Stimulated activated effector memory CD8-positive, alpha-beta T cell treated with anti-CD3 and anti-CD28 coated beads, Interleukin-12 subunit alpha, Interleukin-12 subunit beta, amount 100 ng/mL, for 72 hours (primary cell): ENCODE data around the gene CAB39L.

Experiments used
- ATAC-seq: fragments of 150-1000 bp; cut with Tn5 transposase; 2 replicates; pipeline ENCODE4 v1.10.0; 2021
- DNase-seq, 2 donors: peaks; one replicate each; pipeline ENCODE4 v3.0.0; 2021 to 2022; ENCODE audit warnings: low spot score in 2 of 2
- H3K27ac Mint-ChIP-seq: one replicate; pipeline ENCODE4 v1.8.0; 2022; ENCODE audit warnings: mild to moderate bottlenecking, mixed read lengths
- H3K36me3 Mint-ChIP-seq: one replicate; pipeline ENCODE4 v1.8.0; 2022; ENCODE audit warnings: mild to moderate bottlenecking, mixed read lengths
- H3K4me1 Mint-ChIP-seq: one replicate; pipeline ENCODE4 v1.8.0; 2022; ENCODE audit warnings: mixed read lengths
- H3K4me3 Mint-ChIP-seq: one replicate; pipeline ENCODE4 v1.8.0; 2022; ENCODE audit warnings: mild to moderate bottlenecking, mixed read lengths
- H3K9me3 Mint-ChIP-seq: one replicate; pipeline ENCODE4 v1.8.0; 2022; ENCODE audit warnings: mixed read lengths

The CAB39L gene

GRCh38 chr13:49450105-49450819 lies 6.4 kb upstream of the CAB39L start:
- H3K4me3 Mint-ChIP-seq: peak overlapping the region; percentile 90

GRCh38 chr13:49448753-49449152 lies 4.9 kb upstream of the CAB39L start:
- Mint-ChIP-seq H3K27ac (peak overlapping the region; percentile 45), H3K4me1 (peaks cover 30% of the 10 kb centered on the region), H3K36me3 (peaks cover 34% of the 10 kb centered on the region), H3K4me3 (peak overlapping the region; percentile 90), H3K9me3 (peaks cover 1% of the 10 kb centered on the region)
- ATAC-seq: no peak
- DNase-seq: no peak

More at GRCh38 chr13:49450105-49450819, 6.4 kb upstream of the CAB39L start:
- ATAC-seq: peak; percentile 66
- DNase-seq: no peak
- Mint-ChIP-seq H3K9me3 (no peaks in the 10 kb centered on the region), H3K27ac (peak overlapping the region; percentile 45), H3K36me3 (peaks cover 20% of the 10 kb centered on the region), H3K4me1 (peaks cover 37% of the 10 kb centered on the region)

DNA sequence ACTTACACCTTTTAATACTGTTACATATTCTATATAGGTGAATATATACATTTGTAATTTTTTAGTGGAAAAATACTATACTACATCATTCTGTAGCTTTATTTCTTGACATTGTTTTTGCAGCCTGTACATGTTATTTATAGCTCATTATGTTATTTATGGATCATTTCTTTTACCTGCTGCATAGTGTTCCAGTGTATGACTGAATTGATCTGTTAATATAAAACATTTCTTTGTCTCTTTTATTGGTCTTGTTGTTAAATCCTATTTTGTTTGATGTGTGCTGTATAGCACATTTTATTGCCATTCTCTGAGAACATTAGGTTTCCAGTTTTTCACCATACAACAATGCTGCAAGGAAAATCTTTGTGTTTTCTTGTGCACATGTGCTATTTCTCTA lies 2.6 kb upstream of the CAB39L start:
- H3K4me1 Mint-ChIP-seq: peaks cover 30% of the 10 kb centered on the region
- no peak for DNase-seq

GRCh38 chr13:49444524-49445395 lies 896 bp upstream of the CAB39L start:
- peak overlapping the region; percentile 90 for H3K4me3 Mint-ChIP-seq
- H3K36me3 Mint-ChIP-seq: peaks cover 22% of the 10 kb centered on the region
- peaks cover 22% of the 10 kb centered on the region for H3K4me1 Mint-ChIP-seq
- DNase-seq (peak; percentile 15 to 58), ATAC-seq (peak; percentile 22)
- peaks cover 2% of the 10 kb centered on the region for H3K9me3 Mint-ChIP-seq
- peak overlapping the region; percentile 98 for H3K27ac Mint-ChIP-seq

More for the DNA sequence above, 2.6 kb upstream of the CAB39L start:
- Mint-ChIP-seq H3K27ac (peak overlapping the region; percentile 98), H3K36me3 (peaks cover 22% of the 10 kb centered on the region), H3K4me3 (peak overlapping the region; percentile 90), H3K9me3 (peaks cover 2% of the 10 kb centered on the region)
- ATAC-seq: no peak

DNA sequence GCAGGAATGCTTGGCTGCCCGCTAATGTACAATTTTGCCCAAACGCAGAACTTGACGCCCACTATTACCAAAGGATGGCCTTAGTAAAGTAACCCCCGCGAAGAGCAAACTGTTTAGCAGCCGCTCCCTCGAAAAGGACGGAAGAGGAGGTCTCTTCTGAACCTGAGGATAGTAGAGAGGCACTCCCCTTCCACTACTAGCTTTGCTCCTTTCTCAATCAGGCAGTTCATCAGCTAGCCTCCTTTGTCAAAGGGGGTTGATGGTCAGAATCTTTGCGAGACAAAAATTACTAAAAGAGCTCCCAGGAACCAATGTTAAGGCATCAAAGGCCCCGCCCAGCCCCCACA lies 534 bp downstream of the CAB39L start:
- Mint-ChIP-seq H3K4me3 (peak overlapping the region; percentile 90), H3K4me1 (peaks cover 8% of the 10 kb centered on the region), H3K27ac (peak overlapping the region; percentile 98), H3K9me3 (peaks cover 2% of the 10 kb centered on the region), H3K36me3 (peaks cover 22% of the 10 kb centered on the region)
- DNase-seq (no peak), ATAC-seq (no peak)

- Mint-ChIP-seq H3K36me3 (peaks cover 22% of the 10 kb centered on the region), H3K27ac (no peak overlapping the region), H3K4me3 (peak overlapping the region; percentile 90), H3K9me3 (peaks cover 2% of the 10 kb centered on the region), H3K4me1 (peaks cover 7% of the 10 kb centered on the region)
- no peak for ATAC-seq
- DNase-seq: no peak
These were observed 2.0 kb downstream of the CAB39L start for GRCh38 chr13:49441846-49442245.

- peaks cover 22% of the 10 kb centered on the region for H3K36me3 Mint-ChIP-seq
- peaks cover 2% of the 10 kb centered on the region for H3K9me3 Mint-ChIP-seq
- no peak for ATAC-seq
- no peak for DNase-seq
- H3K27ac Mint-ChIP-seq: no peak overlapping the region
- H3K4me1 Mint-ChIP-seq: peaks cover 7% of the 10 kb centered on the region
- no peak overlapping the region for H3K4me3 Mint-ChIP-seq
These were observed 2.6 kb downstream of the CAB39L start for GRCh38 chr13:49441312-49441711.

DNA sequence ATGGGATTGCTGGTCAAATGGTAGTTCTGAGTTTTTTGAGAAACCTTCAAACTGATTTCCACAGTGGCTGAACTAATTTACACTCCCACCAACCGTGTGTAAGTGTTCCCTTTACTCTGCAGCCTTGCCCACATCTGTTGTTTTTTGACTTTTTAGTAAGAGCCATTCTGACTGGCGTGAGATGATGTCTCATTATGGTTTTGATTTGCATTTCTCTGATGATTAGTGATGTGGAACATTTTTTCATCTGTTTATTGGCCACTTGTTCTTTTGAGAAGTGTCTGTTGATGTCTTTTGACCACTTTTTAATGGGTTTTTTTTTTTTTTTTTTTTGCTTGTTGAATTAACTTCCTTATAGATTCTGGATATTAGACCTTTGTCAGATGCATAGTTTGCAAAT lies 4.3 kb downstream of the CAB39L start:
- Mint-ChIP-seq H3K4me1 (peaks cover 7% of the 10 kb centered on the region), H3K27ac (no peak overlapping the region)

GRCh38 chr13:49437705-49438104 lies 6.2 kb downstream of the CAB39L start:
- Mint-ChIP-seq H3K27ac (no peak overlapping the region), H3K9me3 (no peaks in the 10 kb centered on the region), H3K4me1 (no peaks in the 10 kb centered on the region), H3K4me3 (no peak overlapping the region), H3K36me3 (peaks cover 11% of the 10 kb centered on the region)
- ATAC-seq: no peak
- DNase-seq: no peak

More for the DNA sequence above, 4.3 kb downstream of the CAB39L start:
- no peak for DNase-seq
- peaks cover 2% of the 10 kb centered on the region for H3K9me3 Mint-ChIP-seq
- no peak for ATAC-seq
- peaks cover 11% of the 10 kb centered on the region for H3K36me3 Mint-ChIP-seq
- H3K4me3 Mint-ChIP-seq: no peak overlapping the region

GRCh38 chr13:49436890-49437289 lies 7.0 kb downstream of the CAB39L start:
- no peaks in the 10 kb centered on the region for H3K9me3 Mint-ChIP-seq
- H3K36me3 Mint-ChIP-seq: peaks cover 13% of the 10 kb centered on the region
- no peak for DNase-seq

GRCh38 chr13:49435992-49436391 lies 7.9 kb downstream of the CAB39L start:
- Mint-ChIP-seq H3K9me3 (no peaks in the 10 kb centered on the region), H3K4me1 (no peaks in the 10 kb centered on the region), H3K4me3 (no peak overlapping the region), H3K27ac (no peak overlapping the region), H3K36me3 (peaks cover 13% of the 10 kb centered on the region)
- no peak for ATAC-seq
- no peak for DNase-seq

More at GRCh38 chr13:49436890-49437289, 7.0 kb downstream of the CAB39L start:
- no peak for ATAC-seq
- no peaks in the 10 kb centered on the region for H3K4me1 Mint-ChIP-seq
- H3K4me3 Mint-ChIP-seq: no peak overlapping the region
- no peak overlapping the region for H3K27ac Mint-ChIP-seq

GRCh38 chr13:49429121-49429520 lies 14.7 kb downstream of the CAB39L start:
- H3K4me1 Mint-ChIP-seq: no peaks in the 10 kb centered on the region
- no peaks in the 10 kb centered on the region for H3K9me3 Mint-ChIP-seq
- no peak overlapping the region for H3K27ac Mint-ChIP-seq
- H3K36me3 Mint-ChIP-seq: peaks cover 19% of the 10 kb centered on the region
- ATAC-seq (no peak), DNase-seq (no peak)
- H3K4me3 Mint-ChIP-seq: no peak overlapping the region

DNA sequence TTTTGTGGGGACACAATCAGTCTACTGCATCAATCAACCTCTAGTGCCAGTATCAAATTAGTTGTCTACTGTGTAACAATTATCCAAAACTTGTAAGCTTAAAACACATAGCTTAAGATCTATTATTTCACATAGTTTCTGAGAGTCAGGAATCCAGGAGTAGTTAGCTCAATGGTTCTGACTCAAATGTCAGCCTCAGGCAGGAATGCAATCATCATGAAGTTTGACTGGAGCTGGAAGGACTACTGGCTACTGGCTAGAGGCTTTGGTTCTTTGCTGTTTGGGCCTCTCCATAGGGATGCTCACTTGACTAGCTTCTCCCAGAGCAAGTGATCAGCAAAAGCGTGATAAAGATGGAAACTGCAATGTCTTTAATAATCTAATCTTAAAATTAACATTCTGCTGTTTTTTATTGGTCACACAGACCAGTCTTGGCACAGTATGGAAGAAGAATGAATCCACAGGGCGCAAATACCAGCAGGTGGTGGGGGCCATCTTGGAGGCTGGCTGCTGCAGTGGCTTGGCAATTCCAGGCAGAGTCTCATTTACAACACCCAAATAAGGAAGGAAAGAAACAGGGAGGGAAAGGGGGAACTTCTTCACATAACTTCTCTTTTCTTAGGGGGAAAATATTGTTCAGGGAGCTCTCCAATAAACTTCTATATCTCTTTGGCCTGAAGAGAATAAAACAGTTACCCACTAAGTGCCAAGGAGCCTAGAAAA lies 15.7 kb downstream of the CAB39L start:
- Mint-ChIP-seq H3K4me1 (no peaks in the 10 kb centered on the region), H3K36me3 (peaks cover 13% of the 10 kb centered on the region), H3K27ac (peak overlapping the region; percentile 60), H3K4me3 (no peak overlapping the region), H3K9me3 (no peaks in the 10 kb centered on the region)
- no peak for ATAC-seq
- DNase-seq: no peak

- H3K36me3 Mint-ChIP-seq: peaks cover 6% of the 10 kb centered on the region
- H3K9me3 Mint-ChIP-seq: no peaks in the 10 kb centered on the region
- no peak overlapping the region for H3K4me3 Mint-ChIP-seq
- no peak overlapping the region for H3K27ac Mint-ChIP-seq
- H3K4me1 Mint-ChIP-seq: no peaks in the 10 kb centered on the region
- DNase-seq (no peak), ATAC-seq (no peak)
These were observed 19.8 kb downstream of the CAB39L start for GRCh38 chr13:49424011-49424560.

GRCh38 chr13:49421391-49421790 lies 22.5 kb downstream of the CAB39L start:
- Mint-ChIP-seq H3K27ac (no peak overlapping the region), H3K4me1 (no peaks in the 10 kb centered on the region), H3K36me3 (no peaks in the 10 kb centered on the region), H3K4me3 (no peak overlapping the region), H3K9me3 (no peaks in the 10 kb centered on the region)
- ATAC-seq (peak; percentile 85), DNase-seq (peak in 1 of 2 donors; percentile 53)
